Tibial artery (tissue), 4 donors: ENCODE measurements around the gene ACTL6B.

Experiments
- DNase-seq, 2 donors: peaks; one replicate each; pipeline ENCODE4 v3.0.0-alpha.2; 2019
- H3K27ac ChIP-seq, 2 donors: fragments of 200-600 bp; sonication (generic) in 1 of 2; 1 replicate in 1 of 2; 2 replicates in 1 of 2; pipeline ENCODE4 v1.5.1; 2018 to 2019; ENCODE audit warnings: mild to moderate bottlenecking in 1 of 2
- H3K27me3 ChIP-seq, 2 donors: fragments of 200-600 bp; sonication (generic) in 1 of 2; one replicate each; pipeline versions ENCODE4 v1.5.1 to v1.6.0; 2016 to 2019
- H3K36me3 ChIP-seq, 3 donors: fragments of 200-600 bp; sonication (generic) in 2 of 3; one replicate each; pipeline ENCODE4 v1.5.1; 2016 to 2019; ENCODE audit warnings: mild to moderate bottlenecking in 2 of 3
- H3K4me1 ChIP-seq, 4 donors: fragments of 200-600 bp; sonication (generic) in 2 of 4; 1 replicate in 3 of 4; 2 replicates in 1 of 4; pipeline ENCODE4 v1.5.1; 2016 to 2019
- H3K4me3 ChIP-seq, 2 donors: fragments of 200-600 bp; sonication (generic) in 1 of 2; 1 replicate in 1 of 2; 2 replicates in 1 of 2; pipeline ENCODE4 v1.5.1; 2018 to 2019; ENCODE audit warnings: mild to moderate bottlenecking in 2 of 2
- H3K9me3 ChIP-seq, 3 donors: fragments of 200-600 bp; sonication (generic) in 1 of 3; one replicate each; pipeline ENCODE4 v1.5.1; 2016 to 2019
- CTCF ChIP-seq, 2 experiments: fragments of 200-600 bp in 1 of 2; fragments of 450-650 bp in 1 of 2; IDR thresholded peaks; one replicate each; pipeline ENCODE4 v1.5.1; 2017 to 2019; ENCODE audit warnings: antibody characterized with exemption in 2 of 2, mild to moderate bottlenecking in 1 of 2, moderate library complexity in 1 of 2
- intact Hi-C: fragments of 100-400 bp; cut with DNase I; formaldehyde crosslinking; loops from one replicate; pipeline ENCODE4 v1.15.0; 2023; ENCODE audit warnings: low total_unique reads

The ACTL6B gene

GRCh38 chr7:100685631-100686145 is 29.4 kb upstream of the ACTL6B start:
- no peak overlapping the region for H3K4me3 ChIP-seq
- TF ChIP-seq CTCF (IDR thresholded peaks at IDR 0.05): no peak
- H3K27me3 ChIP-seq: no peaks in the 10 kb centered on the region
- no peak overlapping the region for H3K27ac ChIP-seq
- H3K9me3 ChIP-seq: no peaks in the 10 kb centered on the region
- peaks cover 68 to 89% (median 87%) of the 10 kb centered on the region in 3 donors for H3K36me3 ChIP-seq
- DNase-seq: no peak
- peaks cover 0 to 36% (median 19%) of the 10 kb centered on the region in 4 donors for H3K4me1 ChIP-seq
- intact Hi-C loops: no loop called here

- DNase-seq: no peak
- Histone ChIP-seq H3K4me3 (no peak overlapping the region), H3K27ac (no peak overlapping the region), H3K36me3 (peaks cover 68 to 95% (median 91%) of the 10 kb centered on the region in 3 donors), H3K4me1 (peaks cover 0 to 30% (median 15%) of the 10 kb centered on the region in 4 donors), H3K9me3 (no peaks in the 10 kb centered on the region), H3K27me3 (no peaks in the 10 kb centered on the region)
- TF ChIP-seq CTCF (IDR thresholded peaks at IDR 0.05): no peak
- intact Hi-C loops: no loop called here
Measured at GRCh38 chr7:100685049-100685605, 28.9 kb upstream of the ACTL6B start.

GRCh38 chr7:100684534-100685042 is 28.3 kb upstream of the ACTL6B start:
- H3K9me3 ChIP-seq: no peaks in the 10 kb centered on the region
- H3K4me1 ChIP-seq: peaks cover 0 to 30% (median 12%) of the 10 kb centered on the region in 4 donors
- no peak overlapping the region for H3K27ac ChIP-seq
- no peak for TF ChIP-seq CTCF (IDR thresholded peaks at IDR 0.05)
- no peak overlapping the region for H3K4me3 ChIP-seq
- DNase-seq: no peak
- H3K36me3 ChIP-seq: peaks cover 68 to 99% (median 90%) of the 10 kb centered on the region in 3 donors
- intact Hi-C loops: no loop called here
- H3K27me3 ChIP-seq: no peaks in the 10 kb centered on the region

- no peak for DNase-seq
- Histone ChIP-seq H3K27ac (no peak overlapping the region), H3K4me3 (no peak overlapping the region), H3K9me3 (no peaks in the 10 kb centered on the region), H3K27me3 (no peaks in the 10 kb centered on the region), H3K4me1 (peaks cover 0 to 27% (median 8%) of the 10 kb centered on the region in 4 donors), H3K36me3 (peaks cover 72 to 99% (median 90%) of the 10 kb centered on the region in 3 donors)
- intact Hi-C loops: no loop called here
- TF ChIP-seq CTCF (IDR thresholded peaks at IDR 0.05): no peak
Measured at GRCh38 chr7:100683659-100684533, 27.6 kb upstream of the ACTL6B start.

- no peak for TF ChIP-seq CTCF (IDR thresholded peaks at IDR 0.05)
- DNase-seq: no peak
- Histone ChIP-seq H3K27me3 (no peaks in the 10 kb centered on the region), H3K9me3 (no peaks in the 10 kb centered on the region), H3K4me1 (peaks cover 0 to 25% (median 5%) of the 10 kb centered on the region in 4 donors), H3K27ac (no peak overlapping the region), H3K4me3 (no peak overlapping the region), H3K36me3 (peaks cover 79 to 99% (median 92%) of the 10 kb centered on the region in 3 donors)
- intact Hi-C loops: no loop called here
Measured at GRCh38 chr7:100682991-100683658, 26.9 kb upstream of the ACTL6B start.
